ENCODE data around the gene APEH. TPM values are rescaled to one million over a fixed set of nuclear protein-coding genes. Genes with fewer than 3 reads are reported as not detected.

APEH gene
- total RNA-seq, 1 experiment from 2014 or later: 273 TPM

GRCh38 chr3:49656541-49657112 lies 17.5 kb upstream of the APEH start:
- H3K4me3 Mint-ChIP-seq: no peak overlapping the region
- CTCF ChIA-PET: interaction anchor here (0.8 to 3.5 kb wide), 4 partner anchors 10 to 485 kb away, joined by 3 to 22 read pairs (median 12); partner anchors contain the start of gene KLHDC8B
- ATAC-seq: no peak
- TF ChIP-seq, protein P1, sequence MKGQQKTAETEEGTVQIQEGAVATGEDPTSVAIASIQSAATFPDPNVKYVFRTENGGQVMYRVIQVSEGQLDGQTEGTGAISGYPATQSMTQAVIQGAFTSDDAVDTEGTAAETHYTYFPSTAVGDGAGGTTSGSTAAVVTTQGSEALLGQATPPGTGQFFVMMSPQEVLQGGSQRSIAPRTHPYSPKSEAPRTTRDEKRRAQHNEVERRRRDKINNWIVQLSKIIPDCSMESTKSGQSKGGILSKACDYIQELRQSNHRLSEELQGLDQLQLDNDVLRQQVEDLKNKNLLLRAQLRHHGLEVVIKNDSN (CRISPR knock-in tag; IDR thresholded peaks at IDR 0.05): no peak
- TF ChIP-seq KAT7 (CRISPR knock-in tag; IDR thresholded peaks at IDR 0.05; ENCODE audit: borderline replicate concordance): no peak
- no peak for TF ChIP-seq MYBL2 (CRISPR knock-in tag; IDR thresholded peaks at IDR 0.05)
- TF ChIP-seq ZNF423 (CRISPR knock-in tag; IDR thresholded peaks at IDR 0.05): no peak
- no peak for TF ChIP-seq CBFB (CRISPR knock-in tag; IDR thresholded peaks at IDR 0.05; ENCODE audit: low read depth)
- no peak for TF ChIP-seq RELA (CRISPR knock-in tag; IDR thresholded peaks at IDR 0.05; ENCODE audit: borderline replicate concordance)
- TF ChIP-seq, protein P2, sequence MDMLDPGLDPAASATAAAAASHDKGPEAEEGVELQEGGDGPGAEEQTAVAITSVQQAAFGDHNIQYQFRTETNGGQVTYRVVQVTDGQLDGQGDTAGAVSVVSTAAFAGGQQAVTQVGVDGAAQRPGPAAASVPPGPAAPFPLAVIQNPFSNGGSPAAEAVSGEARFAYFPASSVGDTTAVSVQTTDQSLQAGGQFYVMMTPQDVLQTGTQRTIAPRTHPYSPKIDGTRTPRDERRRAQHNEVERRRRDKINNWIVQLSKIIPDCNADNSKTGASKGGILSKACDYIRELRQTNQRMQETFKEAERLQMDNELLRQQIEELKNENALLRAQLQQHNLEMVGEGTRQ (CRISPR knock-in tag; IDR thresholded peaks at IDR 0.05): no peak
- no peak for TF ChIP-seq PRRX2 (CRISPR knock-in tag; IDR thresholded peaks at IDR 0.05)
- no peak for TF ChIP-seq FOXP4 (CRISPR knock-in tag; IDR thresholded peaks at IDR 0.05)
- TF ChIP-seq NFE2L1 (CRISPR knock-in tag; IDR thresholded peaks at IDR 0.05): no peak
- DNase-seq (ENCODE audit: low spot score): no peak
- no peaks in the 10 kb centered on the region for H3K4me1 Mint-ChIP-seq
- POLR2A ChIA-PET: no interaction called here
- H3K27me3 Mint-ChIP-seq (ENCODE audit: low read depth): no peaks in the 10 kb centered on the region
- no peak overlapping the region for H3K27ac Mint-ChIP-seq
- H3K36me3 Mint-ChIP-seq: no peaks in the 10 kb centered on the region
- no peaks in the 10 kb centered on the region for H3K9me3 Mint-ChIP-seq

GRCh38 chr3:49657208-49657915 lies 16.8 kb upstream of the APEH start:
- ChIA-PET CTCF (interaction anchor here (0.8 to 3.5 kb wide), 5 partner anchors 9 to 486 kb away, joined by 3 to 22 read pairs (median 4); partner anchors contain the start of gene KLHDC8B), POLR2A (no interaction called here)
- no peak overlapping the region for H3K27ac Mint-ChIP-seq
- H3K9me3 Mint-ChIP-seq: no peaks in the 10 kb centered on the region
- TF ChIP-seq, protein P3, sequence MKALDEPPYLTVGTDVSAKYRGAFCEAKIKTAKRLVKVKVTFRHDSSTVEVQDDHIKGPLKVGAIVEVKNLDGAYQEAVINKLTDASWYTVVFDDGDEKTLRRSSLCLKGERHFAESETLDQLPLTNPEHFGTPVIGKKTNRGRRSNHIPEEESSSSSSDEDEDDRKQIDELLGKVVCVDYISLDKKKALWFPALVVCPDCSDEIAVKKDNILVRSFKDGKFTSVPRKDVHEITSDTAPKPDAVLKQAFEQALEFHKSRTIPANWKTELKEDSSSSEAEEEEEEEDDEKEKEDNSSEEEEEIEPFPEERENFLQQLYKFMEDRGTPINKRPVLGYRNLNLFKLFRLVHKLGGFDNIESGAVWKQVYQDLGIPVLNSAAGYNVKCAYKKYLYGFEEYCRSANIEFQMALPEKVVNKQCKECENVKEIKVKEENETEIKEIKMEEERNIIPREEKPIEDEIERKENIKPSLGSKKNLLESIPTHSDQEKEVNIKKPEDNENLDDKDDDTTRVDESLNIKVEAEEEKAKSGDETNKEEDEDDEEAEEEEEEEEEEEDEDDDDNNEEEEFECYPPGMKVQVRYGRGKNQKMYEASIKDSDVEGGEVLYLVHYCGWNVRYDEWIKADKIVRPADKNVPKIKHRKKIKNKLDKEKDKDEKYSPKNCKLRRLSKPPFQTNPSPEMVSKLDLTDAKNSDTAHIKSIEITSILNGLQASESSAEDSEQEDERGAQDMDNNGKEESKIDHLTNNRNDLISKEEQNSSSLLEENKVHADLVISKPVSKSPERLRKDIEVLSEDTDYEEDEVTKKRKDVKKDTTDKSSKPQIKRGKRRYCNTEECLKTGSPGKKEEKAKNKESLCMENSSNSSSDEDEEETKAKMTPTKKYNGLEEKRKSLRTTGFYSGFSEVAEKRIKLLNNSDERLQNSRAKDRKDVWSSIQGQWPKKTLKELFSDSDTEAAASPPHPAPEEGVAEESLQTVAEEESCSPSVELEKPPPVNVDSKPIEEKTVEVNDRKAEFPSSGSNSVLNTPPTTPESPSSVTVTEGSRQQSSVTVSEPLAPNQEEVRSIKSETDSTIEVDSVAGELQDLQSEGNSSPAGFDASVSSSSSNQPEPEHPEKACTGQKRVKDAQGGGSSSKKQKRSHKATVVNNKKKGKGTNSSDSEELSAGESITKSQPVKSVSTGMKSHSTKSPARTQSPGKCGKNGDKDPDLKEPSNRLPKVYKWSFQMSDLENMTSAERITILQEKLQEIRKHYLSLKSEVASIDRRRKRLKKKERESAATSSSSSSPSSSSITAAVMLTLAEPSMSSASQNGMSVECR (CRISPR knock-in tag; IDR thresholded peaks at IDR 0.05; ENCODE audit: borderline replicate concordance): no peak
- TF ChIP-seq NR1H2 (CRISPR knock-in tag; IDR thresholded peaks at IDR 0.05) (no peak), GTF2I (CRISPR knock-in tag; conservative IDR thresholded peaks at IDR 0.05) (no peak)
- H3K4me1 Mint-ChIP-seq: no peaks in the 10 kb centered on the region
- no peak for ATAC-seq
- no peak for DNase-seq (ENCODE audit: low spot score)
- no peaks in the 10 kb centered on the region for H3K36me3 Mint-ChIP-seq
- H3K4me3 Mint-ChIP-seq: no peak overlapping the region
- H3K27me3 Mint-ChIP-seq (ENCODE audit: low read depth): no peaks in the 10 kb centered on the region

DNA sequence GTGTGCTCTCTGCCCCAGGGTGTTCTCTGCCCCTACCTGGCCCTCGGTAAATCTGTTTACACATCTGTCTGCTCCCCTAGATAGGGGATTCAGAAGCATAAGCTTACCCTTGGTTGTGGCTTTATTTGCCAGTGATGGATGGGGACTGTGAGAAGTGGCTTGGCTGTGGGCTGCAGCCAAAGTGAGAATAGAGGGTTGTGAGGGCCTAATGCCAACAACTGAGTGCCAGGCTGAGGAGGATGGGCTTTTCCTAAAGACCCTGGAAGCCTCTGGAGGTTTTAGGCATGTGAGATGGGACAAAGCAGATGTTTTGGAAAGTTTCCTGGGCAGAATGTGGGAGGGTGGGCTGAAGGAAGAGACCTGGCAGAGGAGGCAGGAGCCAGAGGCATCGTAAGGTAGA lies 15.4 kb upstream of the APEH start:
- no peak for DNase-seq (ENCODE audit: low spot score)
- POLR2A ChIA-PET: no interaction called here
- TF ChIP-seq OVOL2 (CRISPR knock-in tag; IDR thresholded peaks at IDR 0.05; ENCODE audit: borderline replicate concordance): no peak
- no peak for TF ChIP-seq RELA (CRISPR knock-in tag; IDR thresholded peaks at IDR 0.05; ENCODE audit: borderline replicate concordance)
- no peak for TF ChIP-seq ZSCAN18 (CRISPR knock-in tag; IDR thresholded peaks at IDR 0.05)
- TF ChIP-seq ETV6 (CRISPR knock-in tag; IDR thresholded peaks at IDR 0.05): no peak
- TF ChIP-seq HMGA2 (CRISPR knock-in tag; IDR thresholded peaks at IDR 0.05): no peak
- TF ChIP-seq ZMAT4 (CRISPR knock-in tag; IDR thresholded peaks at IDR 0.05): no peak
- no peak for TF ChIP-seq ZNF263 (CRISPR knock-in tag; IDR thresholded peaks at IDR 0.05; ENCODE audit: low read depth)
- no peak for TF ChIP-seq ZNF232 (CRISPR knock-in tag; IDR thresholded peaks at IDR 0.05)
- TF ChIP-seq TEAD1 (CRISPR knock-in tag; IDR thresholded peaks at IDR 0.05): no peak
- no peak for TF ChIP-seq ZNF121 (CRISPR knock-in tag; IDR thresholded peaks at IDR 0.05)

More for the DNA sequence above, 15.4 kb upstream of the APEH start:
- Mint-ChIP-seq H3K4me3 (no peak overlapping the region), H3K27me3 (ENCODE audit: low read depth) (no peaks in the 10 kb centered on the region), H3K27ac (no peak overlapping the region), H3K4me1 (no peaks in the 10 kb centered on the region), H3K36me3 (no peaks in the 10 kb centered on the region), H3K9me3 (no peaks in the 10 kb centered on the region)
- no peak for ATAC-seq
- CTCF ChIA-PET: interaction anchor here (2.7 kb wide), 1 partner anchor 119 kb away, joined by 22 read pairs; no protein-coding TSS in a partner anchor
